Mesothelial cell of epicardium (in vitro differentiated cells): Measurements from ENCODE around the gene HSPA12B. TPM values are rescaled to one million over a fixed set of nuclear protein-coding genes. Genes with fewer than 3 reads are reported as not detected.

ENCODE experiments used
- DNase-seq, 2 experiments: peaks; one replicate each; pipeline ENCODE4 v3.0.0; 2021; ENCODE audit warnings: low spot score in 2 of 2; ENCODE audit not compliant: unreplicated experiment in 2 of 2
- H3K27ac Mint-ChIP-seq: 2 replicates; pipeline ENCODE4 v1.8.0; 2021; ENCODE audit warnings: mixed read lengths
- H3K27me3 Mint-ChIP-seq: 2 replicates; pipeline ENCODE4 v1.8.0; 2021; ENCODE audit warnings: low read depth, mixed read lengths
- H3K36me3 Mint-ChIP-seq: 2 replicates; pipeline ENCODE4 v1.8.0; 2021; ENCODE audit warnings: mixed read lengths
- H3K4me1 Mint-ChIP-seq: 2 replicates; pipeline ENCODE4 v1.8.0; 2021; ENCODE audit warnings: mixed read lengths
- H3K4me3 Mint-ChIP-seq: 2 replicates; pipeline ENCODE4 v1.8.0; 2021; ENCODE audit warnings: mild to moderate bottlenecking, moderate library complexity, mixed read lengths
- H3K9me3 Mint-ChIP-seq: 2 replicates; pipeline ENCODE4 v1.8.0; 2021; ENCODE audit warnings: mixed read lengths
- total RNA-seq: library from RNA; stranded (reverse); gene quantifications from 3 replicates; pipeline ENCODE4 v1.2.1, GENCODE V29; 2021
- TF ChIP-seq, protein P1 (sequence below): fragments of 200-600 bp; sonication (generic); IDR thresholded peaks from one replicate; pipeline ENCODE4 v1.5.0; 2021; ENCODE audit warnings: antibody characterized with exemption; ENCODE audit not compliant: unreplicated experiment

The HSPA12B gene
- total RNA-seq, 1 donor from 2014 or later: 13.0 TPM

DNA sequence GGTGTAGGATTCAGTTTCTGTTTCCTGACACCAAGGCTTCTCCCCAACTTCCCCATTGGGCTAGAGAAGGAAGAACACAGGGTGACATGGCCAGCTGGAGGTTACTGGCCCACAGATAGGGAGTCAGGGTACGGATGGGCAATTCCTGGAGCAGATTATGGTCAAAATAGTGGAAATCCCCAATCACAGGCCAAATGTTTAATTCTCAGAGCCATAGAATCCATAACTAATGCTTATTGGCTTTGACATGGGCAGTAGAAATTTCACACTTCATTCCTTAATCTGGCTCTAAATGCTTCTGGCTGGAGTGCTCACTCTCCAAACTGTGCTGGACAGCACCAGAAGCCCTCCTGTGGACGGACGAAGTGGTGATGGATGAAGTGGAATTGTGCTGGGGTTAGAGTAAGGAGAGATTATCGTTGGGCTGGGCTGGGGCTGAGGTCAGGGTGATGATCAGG lies 21.0 kb upstream of the HSPA12B start:
- H3K4me1 Mint-ChIP-seq: no peaks in the 10 kb centered on the region
- H3K27ac Mint-ChIP-seq: no peak overlapping the region
- TF ChIP-seq, protein P1, sequence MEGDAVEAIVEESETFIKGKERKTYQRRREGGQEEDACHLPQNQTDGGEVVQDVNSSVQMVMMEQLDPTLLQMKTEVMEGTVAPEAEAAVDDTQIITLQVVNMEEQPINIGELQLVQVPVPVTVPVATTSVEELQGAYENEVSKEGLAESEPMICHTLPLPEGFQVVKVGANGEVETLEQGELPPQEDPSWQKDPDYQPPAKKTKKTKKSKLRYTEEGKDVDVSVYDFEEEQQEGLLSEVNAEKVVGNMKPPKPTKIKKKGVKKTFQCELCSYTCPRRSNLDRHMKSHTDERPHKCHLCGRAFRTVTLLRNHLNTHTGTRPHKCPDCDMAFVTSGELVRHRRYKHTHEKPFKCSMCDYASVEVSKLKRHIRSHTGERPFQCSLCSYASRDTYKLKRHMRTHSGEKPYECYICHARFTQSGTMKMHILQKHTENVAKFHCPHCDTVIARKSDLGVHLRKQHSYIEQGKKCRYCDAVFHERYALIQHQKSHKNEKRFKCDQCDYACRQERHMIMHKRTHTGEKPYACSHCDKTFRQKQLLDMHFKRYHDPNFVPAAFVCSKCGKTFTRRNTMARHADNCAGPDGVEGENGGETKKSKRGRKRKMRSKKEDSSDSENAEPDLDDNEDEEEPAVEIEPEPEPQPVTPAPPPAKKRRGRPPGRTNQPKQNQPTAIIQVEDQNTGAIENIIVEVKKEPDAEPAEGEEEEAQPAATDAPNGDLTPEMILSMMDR: no peak
- H3K36me3 Mint-ChIP-seq: no peaks in the 10 kb centered on the region
- H3K9me3 Mint-ChIP-seq: no peaks in the 10 kb centered on the region
- DNase-seq: no peak
- no peaks in the 10 kb centered on the region for H3K27me3 Mint-ChIP-seq
- no peak overlapping the region for H3K4me3 Mint-ChIP-seq

GRCh38 chr20:3712279-3712873 lies 20.1 kb upstream of the HSPA12B start, which contains the start of gene SIGLEC1:
Gene SIGLEC1, minus strand, starts transcription at chr20:3712600. Its CDS starts 5,472 bp downstream, at chr20:3707128.
- Mint-ChIP-seq H3K27ac (no peak within 1 kb of the TSS), H3K27me3 (no peaks in the 10 kb centered on the region), H3K4me1 (no peaks in the 10 kb centered on the region), H3K9me3 (no peaks in the 10 kb centered on the region), H3K4me3 (no peak within 1 kb of the TSS), H3K36me3 (no peaks in the 10 kb centered on the region)
- TF ChIP-seq, protein P1: no peak
- DNase-seq: no peak

DNA sequence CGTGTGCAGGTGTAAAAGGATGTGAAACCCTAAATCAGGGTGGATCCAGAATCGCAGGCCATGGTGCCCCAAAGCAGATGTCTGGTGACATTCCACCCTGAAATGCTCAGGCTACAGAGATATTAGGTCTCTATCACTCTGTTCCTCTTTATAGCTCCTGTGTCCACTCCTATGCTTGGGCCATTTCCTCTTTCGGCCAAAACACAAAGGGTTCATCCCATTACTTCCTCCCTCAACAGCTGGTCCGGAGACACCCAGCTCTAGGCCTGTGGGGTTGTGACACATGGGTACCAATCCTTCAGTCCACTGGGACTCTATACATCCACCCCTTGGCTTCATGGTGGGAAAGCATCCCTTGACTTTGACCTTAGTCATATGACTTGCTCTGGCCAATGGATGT lies 18.4 kb upstream of the HSPA12B start:
- no peaks in the 10 kb centered on the region for H3K36me3 Mint-ChIP-seq
- no peak overlapping the region for H3K4me3 Mint-ChIP-seq
- DNase-seq: no peak
- H3K9me3 Mint-ChIP-seq: no peaks in the 10 kb centered on the region
- H3K4me1 Mint-ChIP-seq: no peaks in the 10 kb centered on the region
- TF ChIP-seq, protein P1: no peak
- H3K27ac Mint-ChIP-seq: no peak overlapping the region
- H3K27me3 Mint-ChIP-seq: no peaks in the 10 kb centered on the region

DNA sequence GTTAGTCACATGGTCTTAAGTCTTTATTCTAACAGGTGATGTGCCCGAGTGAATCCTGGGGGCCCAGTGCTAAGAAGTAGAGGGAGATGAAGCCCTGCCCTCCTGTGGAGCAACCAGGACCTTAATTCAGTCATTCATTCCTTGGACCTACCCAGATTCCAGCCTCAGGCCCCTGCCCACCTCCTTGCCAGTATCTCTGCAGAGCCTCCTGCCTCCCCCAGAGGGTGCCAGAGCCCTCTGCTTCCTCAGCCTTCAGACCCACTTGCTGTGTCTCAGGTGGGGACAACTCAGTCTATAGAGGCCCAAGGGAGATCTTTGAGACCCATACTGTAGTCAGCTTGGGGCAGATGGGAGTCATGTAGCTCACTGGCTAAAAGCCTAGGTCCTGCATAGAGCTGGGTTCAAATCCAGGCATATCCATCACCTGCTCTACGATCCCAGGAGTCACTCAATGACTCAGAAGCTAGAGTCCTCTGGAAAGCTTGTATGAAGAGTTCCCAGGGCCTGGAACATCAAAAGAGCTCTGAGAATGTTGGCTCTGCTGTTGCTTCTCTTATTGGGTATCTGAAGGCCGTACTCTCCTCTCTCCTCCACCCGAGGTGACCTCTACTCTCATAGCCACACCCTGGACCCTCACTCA lies 16.2 kb upstream of the HSPA12B start:
- Mint-ChIP-seq H3K4me3 (no peak overlapping the region), H3K27me3 (peaks cover 17% of the 10 kb centered on the region), H3K9me3 (no peaks in the 10 kb centered on the region), H3K27ac (no peak overlapping the region), H3K36me3 (no peaks in the 10 kb centered on the region), H3K4me1 (no peaks in the 10 kb centered on the region)
- peak in 1 of 2 experiments; percentile 66 for DNase-seq
- TF ChIP-seq, protein P1: peak; percentile 39

GRCh38 chr20:3719046-3719445 lies 13.4 kb upstream of the HSPA12B start:
- H3K27me3 Mint-ChIP-seq: peaks cover 27% of the 10 kb centered on the region
- TF ChIP-seq, protein P1: no peak
- no peaks in the 10 kb centered on the region for H3K4me1 Mint-ChIP-seq
- H3K27ac Mint-ChIP-seq: no peak overlapping the region
- H3K9me3 Mint-ChIP-seq: no peaks in the 10 kb centered on the region
- no peak for DNase-seq
- no peak overlapping the region for H3K4me3 Mint-ChIP-seq
- H3K36me3 Mint-ChIP-seq: no peaks in the 10 kb centered on the region
